Islet of Langerhans (tissue), 1 donor: Measurements from ENCODE around the gene DICER1.
"Not testable (repeated sequence)": the region's sequence is repeated elsewhere in the genome, so short reads cannot be mapped to it uniquely, and the experiment has no call there.

Experiments
- FAIRE-seq: peaks from one replicate; lab custom pipeline; 2011; peaks lifted over from hg19 to GRCh38; lab: Jason Lieb, UNC

The DICER1 gene

DNA sequence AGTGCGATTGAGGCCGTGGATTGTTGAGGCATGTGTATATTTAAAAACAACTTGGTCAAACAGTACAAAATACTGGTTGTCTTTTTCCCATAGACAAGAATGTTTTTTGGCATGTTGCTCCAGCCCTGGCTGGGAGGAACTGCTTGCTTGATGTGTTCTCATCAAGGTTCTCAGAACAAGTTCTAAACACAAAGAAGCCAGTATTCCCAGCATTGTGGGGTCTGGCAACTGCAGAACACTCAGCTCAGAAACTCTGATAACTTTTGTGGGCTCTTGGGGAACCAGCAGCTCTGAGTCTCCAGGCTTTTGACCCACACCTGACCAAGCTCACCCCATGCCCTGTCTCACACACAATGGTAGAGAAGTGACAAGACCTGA, 27.1 kb upstream of the DICER1 start:
- no peak for FAIRE-seq

DNA sequence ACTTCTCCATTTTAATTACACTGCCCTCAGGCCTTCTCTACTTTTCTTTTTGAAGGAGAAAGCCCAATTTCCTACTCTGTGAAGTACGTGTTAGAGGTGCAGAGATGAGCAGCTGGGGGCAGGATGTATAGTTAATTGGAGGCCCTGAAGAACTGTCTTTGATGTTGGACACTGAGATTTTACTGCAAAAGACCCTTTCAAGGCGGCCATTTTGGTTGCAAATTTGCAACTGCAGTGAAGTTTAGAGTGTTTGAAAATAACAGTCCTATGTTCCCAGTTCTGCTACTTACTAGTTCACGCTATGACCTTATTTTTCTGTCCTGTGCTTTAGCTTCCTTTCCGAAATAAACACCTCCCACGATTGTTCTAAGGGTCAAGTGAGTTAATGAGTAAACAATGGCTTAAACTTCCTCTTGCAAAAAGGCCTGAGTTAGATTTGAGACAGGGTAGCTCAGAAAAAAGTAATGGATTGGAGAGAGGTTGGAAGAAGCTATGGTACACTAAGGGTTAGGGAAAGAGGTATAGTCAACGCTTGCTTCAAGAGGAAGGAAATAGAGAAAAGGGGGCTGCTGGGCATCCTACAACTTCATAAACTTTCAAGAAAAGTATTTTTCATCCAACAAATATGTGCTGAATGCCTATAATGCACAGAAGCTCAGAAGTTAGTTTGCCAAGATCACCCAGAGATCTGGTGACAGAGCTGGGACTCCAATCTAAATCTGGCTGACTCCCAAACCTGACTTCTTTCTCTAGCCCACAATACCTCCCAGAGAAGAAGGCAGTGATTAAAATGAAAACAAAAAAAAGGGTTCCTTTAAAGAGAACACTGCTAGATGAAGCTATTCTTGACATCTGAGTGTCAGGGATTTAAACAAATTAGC, 26.4 kb upstream of the DICER1 start:
- FAIRE-seq: no peak

DNA sequence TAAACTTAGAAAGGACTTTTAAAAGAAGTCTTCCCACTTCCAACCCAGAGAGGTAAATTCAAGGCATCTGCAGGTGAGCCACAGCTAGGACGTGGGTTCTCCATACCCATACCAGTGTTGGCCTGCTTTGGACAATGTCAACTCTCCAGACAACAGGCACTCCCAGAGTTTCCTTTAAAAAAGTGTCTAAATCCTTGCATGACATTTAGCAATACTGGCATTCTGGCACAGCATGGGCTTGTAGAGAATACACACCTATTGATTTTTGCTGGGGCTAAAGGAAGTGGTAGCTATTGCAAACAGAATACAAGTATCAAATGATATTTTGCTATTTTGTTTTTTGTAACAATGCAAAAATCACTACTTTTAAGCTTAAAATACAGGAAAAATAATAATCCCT, 25.8 kb upstream of the DICER1 start:
- FAIRE-seq: no peak

DNA sequence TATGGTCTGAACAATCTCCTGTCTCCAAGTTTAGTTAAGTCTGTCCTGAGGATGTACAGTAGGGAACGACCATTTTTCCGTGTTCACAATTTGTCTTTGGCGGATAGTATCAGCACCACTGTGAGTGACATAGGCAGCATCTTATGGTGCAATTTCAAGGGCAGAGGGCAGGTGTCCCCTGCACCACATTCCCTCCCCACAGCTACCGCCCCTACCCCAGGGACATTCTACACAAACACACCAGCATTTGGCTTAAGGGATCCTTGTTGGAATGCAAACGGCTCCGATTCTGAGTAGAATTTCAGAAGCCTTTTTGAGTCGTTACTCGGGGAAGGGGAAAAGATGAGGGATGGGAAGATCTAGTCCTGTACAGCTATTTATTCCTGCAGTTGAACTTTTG, 25.1 kb upstream of the DICER1 start:
- no peak for FAIRE-seq

DNA sequence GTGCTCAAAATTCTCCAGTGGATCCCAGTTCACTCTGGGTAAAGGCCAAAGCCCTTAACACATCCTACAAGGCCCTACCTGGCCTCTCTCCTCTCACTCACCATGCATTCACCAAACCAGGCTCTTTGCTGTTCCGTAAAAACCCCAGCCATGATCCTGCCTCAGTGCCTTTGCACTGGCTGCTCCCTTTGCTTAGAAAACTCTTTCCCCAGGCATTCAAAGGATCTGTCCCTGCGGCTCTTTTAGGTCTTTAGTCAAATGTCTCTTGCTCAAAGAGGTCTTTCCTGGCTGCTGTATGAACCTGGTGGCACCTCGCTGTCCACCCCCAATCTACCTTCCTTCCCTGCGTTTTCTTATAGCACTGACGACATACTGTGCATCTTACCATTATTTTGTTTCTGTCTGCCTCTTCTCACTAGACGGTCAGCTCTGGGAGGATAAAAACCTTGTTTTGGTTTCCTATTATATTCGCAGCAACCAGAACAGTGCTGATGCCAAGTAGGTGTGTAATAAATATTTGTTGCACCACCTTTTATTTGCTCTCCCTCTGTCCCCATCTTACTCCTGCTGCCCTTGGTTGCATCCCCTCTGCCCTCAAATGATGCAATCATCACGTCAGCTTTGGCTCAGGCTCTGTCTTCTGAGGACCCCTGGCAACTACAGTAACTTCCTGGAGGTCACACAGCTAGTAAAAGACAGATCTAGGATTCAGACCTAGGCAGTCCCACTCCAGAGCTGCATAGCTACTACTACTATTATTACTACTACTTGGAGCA, 23.8 kb upstream of the DICER1 start:
- FAIRE-seq: no peak

DNA sequence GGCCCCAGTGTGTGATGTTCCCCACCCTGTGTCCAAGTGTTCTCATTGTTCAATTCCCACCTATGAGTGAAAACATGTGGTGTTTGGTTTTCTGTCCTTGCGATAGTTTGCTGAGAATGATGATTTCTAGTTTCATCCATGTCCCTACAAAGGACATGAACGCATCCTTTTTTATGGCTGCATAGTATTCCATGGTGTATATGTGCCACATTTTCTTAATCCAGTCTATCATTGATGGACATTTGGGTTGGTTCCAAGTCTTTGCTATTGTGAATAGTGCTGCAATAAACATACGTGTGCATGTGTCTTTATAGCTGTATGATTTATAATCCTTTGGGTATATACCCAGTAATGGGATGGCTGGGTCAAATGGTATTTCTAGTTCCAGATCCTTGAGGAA, 18.3 kb upstream of the DICER1 start:
- FAIRE-seq: not testable (repeated sequence)

DNA sequence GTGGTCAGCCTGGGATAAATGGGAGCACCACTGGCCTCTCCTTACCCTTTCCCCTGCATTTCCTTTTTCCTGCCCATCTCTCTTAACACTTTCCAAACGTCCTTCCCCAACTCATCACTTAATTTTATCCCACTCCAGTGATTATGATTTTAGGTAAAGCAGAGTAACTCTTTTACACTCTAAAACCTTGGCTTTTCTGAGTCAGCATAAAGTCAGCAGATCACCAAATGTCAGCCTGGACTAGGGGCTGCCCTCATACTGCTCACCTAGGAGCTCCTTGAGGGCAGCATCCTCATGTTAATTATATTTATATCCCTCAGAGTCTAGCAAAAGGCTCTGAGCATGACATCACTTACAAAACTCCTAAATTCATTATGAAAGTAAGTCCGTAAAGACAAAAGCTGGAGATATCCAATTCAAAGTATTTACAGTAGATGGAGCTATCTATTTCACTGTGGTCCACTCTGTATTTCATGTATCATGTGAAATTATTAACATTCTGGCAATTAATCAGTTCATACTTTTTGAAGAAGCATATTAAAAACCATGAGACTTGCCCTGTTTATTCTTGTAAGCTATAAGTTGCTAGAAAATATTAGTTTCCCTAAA, 17.0 kb upstream of the DICER1 start:
- FAIRE-seq: peak; percentile 79

DNA sequence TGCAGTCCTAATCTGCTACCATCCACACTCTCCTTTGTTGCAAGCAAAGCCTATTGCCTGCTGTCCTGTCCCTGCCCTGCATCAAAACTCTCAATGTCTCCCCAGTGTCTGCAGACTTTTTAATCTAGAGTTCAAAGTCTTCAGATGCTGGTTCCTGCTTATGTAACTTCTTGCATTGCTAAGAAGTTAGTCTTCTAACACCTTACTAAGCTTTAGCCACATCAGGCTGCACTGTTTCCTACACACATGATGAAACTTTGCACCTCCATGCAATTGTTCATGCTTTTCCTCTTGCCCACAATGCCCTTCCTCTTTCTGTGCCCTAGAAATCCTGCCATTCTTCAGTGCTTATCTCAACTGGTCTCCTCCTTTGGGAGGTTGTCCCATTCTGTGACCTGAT, 16.2 kb upstream of the DICER1 start:
- FAIRE-seq: no peak

DNA sequence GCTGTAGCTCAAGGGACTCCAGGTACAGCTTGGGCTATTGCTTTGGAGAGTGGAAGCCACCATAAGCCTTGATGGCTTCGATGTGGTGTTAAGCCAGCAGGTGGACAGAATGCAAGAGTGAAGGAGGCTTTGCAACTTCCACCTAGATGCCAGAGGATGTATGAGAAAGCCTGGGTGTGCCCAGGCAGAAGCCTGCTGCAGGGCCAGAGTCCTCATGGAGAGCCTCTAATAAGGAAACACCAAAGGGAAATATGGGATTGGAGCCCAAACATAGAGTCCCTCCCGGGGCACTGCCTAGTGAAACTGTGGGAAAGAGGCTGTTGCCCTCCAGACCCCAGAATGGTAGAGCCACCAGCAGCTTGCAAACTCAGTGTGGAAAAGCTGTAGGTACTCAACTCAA, 9.8 kb upstream of the DICER1 start:
- no peak for FAIRE-seq

DNA sequence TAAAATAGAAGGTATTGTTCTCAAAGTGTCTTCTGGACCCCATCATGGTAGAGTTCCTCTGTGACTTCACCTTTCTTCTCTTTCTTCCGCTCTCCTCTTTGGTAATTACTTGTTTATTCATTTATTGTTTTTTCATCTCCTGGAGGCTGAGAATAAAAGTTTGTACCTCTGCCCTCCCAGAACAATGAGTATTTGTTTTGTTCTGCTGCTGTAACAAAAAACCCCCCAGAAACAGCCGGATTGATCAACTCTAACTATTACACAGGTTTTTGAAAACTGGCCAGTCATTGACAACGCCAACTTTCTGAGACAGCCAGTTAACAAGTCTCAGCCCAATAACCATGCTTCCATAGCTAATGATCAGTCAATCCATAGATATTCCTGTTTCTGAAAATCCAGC, 8.2 kb upstream of the DICER1 start:
- no peak for FAIRE-seq

DNA sequence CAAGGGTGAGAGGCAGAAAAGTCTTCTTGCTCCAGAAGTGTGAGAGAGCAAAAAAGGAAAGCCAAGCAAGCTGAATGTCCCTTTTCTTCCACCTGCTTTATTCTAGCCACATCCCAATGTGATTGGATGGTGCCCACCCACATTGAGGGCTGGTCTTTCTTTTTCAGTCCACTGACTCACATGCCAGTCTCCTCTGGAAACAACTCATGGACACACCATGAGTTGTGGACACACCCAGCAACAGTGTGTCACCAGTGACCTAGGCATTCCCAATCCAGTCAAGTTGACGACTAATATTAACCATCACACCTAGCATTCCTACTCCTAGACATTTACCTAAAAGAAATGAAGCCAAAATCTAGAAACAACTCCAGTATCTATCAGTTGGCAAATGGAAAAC, 7.2 kb upstream of the DICER1 start:
- FAIRE-seq: no peak

DNA sequence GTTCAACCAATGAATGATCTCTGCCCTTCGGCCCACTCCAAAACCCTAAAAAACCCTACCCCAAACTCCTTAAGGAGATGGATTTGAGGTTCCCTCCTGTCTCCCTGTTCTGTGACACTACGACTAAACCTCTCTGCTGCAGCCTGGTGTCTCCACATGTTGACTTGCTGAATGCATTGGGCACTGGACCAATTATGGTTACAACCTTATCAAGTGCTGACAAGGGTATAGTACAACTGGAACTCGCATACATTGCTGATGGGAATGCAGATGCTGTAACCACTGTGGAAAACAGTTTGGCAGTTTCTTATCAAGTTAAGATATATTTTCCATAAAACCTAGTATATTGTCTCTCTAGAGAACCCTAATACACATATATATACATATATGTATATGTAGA, 6.3 kb upstream of the DICER1 start:
- no peak for FAIRE-seq

DNA sequence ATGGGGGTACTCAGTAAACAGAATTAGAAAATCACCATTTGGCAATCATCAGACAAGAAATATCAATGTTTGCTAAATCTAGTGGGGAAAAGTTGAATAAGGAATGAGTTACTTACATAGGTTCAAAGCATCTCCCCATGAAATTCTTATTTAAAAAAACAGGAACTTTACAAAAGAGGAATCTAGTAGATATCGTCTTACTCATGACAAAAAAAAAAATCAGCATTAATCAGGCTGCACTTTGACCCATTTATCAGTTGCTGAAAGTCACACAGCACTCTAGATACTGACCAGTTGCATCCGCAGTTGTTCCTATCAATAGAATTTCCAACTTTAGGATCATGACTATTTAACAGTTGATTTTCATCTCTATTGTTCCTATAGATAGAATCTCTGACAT, 5.8 kb upstream of the DICER1 start:
- no peak for FAIRE-seq

DNA sequence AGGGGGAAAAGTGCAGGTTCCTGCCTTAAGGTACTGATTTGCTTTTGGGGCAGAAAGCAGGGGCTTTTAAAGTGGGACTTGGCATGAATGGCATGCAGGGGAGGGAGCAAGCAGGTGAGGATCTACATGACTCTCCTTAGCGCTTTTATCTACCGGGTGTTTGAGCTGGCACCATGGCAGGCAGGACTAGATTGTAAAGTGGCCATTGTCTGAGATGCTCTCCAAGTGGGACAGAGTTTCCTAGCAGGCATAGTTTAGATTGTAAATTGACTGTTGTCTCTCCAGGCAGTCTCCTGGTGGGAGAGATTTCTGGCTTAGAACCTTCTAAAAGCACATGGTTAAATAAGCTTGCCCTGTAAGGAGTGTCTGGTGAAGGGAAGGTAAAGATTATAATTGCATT, 5.3 kb upstream of the DICER1 start:
- FAIRE-seq: no peak

DNA sequence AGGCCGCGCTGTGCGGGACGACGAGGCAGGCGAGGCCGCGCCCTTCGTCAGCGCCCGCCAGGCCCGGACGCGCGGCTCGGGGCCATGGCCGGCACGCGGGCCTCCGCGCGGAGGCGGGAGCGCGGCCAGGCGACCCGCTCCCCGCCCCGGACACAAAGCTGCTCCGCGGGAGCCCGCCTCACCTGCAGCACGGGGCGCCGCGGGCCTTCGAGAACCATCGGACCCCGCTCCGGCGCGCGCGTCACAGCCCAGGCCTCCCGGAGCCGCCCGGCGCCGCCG, 342 bp downstream of the DICER1 start:
- FAIRE-seq: no peak

DNA sequence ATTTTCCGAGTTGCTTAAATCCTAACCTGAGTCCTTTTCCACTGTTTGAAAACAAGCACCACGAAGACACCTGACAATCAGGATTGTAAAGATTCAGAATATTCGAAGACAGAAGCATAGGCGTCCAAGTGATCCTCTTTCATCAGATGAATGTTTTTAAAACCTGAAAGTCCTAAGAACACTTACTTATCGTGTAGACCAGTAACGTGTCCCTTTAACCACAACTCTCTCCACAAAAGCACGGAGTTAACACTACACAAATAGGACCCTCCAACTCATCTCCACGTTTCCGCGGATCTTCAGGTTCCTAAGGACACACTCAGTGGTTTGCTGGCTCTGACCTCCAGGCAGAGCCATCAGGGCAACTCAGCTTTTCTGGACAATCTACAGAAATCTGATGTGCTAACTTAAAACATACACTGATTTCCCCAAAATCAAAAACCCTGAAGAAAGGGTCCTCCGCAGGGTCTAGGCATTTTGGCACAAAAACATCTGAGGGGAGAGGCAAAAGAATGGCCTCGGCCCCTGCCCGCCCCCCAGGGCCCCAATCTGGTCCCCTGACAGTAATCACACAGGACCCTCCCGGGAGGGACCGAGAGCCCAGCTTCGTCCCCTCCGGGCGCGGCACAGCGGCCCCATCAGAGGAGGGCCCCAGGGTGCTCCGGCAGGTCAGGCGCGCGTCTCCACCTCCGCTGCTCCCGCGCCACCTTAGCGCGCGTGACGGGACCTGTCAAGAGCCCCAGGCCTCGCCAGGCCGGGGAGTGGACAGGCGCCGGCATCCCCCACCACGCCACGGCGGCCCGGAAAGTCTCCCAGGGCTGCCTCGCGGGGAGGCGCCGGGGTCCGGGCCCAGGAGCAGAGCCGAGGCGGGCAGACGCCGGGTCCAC, 925 bp downstream of the DICER1 start:
- peak; percentile 9 for FAIRE-seq

DNA sequence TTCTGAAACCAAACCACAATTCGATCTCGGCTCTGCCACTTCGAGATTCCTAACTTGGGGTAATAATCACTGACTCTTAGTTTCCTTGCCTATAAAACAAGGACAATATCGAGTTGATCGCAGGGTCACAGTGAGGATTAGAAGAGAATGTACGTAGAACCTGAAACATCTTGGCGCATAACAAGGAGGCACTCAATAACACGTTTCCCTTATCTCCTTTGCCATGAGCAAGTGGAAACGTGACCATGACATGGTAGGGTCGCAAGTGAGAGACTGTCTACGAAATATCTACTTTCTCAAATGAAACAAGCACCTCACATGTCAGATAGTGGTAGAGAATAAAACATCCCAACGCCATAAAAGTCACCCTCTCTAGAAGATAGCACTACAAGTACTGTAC, 2.3 kb downstream of the DICER1 start:
- FAIRE-seq: no peak

DNA sequence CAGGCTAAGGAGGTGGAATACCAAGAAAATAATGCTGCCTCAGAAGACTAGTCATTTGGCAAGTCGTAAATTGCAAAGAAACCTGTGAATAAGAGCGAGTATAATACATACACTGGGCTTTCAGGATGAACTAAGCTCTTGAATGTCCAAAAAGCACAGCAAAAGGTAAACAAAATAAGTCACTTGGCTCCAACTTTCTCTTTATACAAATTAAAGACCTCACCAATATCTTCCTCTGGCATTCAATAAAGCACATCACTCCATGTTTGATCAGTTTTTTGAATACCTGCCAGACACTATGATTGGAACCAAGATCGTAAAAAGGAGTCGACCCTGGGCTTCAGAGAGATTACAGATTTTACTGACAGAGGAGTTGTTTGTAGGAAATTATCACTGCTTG, 3.5 kb downstream of the DICER1 start:
- no peak for FAIRE-seq

DNA sequence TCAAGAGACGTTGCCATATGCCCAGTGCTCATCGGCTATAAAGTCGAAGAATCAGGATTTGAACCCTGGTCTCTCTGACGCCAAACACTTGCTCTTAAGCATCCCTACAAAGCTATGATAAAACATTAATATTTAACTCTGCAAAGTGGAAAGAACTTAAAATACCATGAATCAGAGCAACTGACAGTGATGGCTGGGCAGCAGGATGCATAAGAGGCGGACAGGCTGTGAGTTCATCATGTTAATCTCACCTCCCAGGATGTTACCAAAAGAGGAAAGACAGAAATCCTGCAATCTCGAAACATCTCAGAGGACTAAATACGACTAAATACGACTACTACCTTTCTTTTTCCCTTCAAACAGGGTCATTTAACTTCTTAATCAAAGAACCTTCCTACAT, 5.8 kb downstream of the DICER1 start:
- no peak for FAIRE-seq

DNA sequence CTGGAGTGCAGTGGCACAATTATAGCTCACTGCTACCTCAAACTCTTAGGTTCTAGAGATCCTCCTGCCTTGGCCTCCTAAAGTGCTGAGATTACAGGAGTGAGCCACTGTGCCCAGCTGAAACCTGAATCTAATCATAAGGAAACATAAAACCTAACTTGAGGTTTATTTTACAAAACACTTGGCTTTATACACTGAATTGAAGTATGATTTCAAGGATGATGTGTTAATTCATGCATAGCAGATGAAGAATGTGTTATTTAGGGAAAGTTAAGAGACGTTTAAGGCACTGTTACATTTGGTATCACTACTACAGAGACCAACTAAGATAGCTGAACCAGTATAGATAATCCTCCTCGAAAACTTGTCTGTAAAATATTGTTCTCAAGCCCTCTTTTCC, 6.4 kb downstream of the DICER1 start:
- no peak for FAIRE-seq

DNA sequence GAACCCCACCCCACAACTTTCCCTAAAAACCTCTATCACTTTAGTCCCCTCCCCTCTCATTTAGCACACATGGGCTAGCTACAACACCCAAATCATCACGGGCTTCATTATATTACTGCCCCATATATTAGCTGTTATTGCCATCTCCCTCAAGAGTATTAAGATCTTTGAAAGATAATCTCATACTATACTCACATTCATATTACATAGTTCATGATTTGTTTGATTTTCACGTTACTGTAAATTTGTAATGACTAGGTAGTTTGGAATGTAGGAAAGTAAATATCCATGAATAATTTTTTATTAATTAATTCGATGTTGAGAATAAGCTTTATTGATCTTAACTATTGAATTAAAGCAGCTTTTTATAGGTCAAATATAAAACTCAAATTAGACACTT, 7.9 kb downstream of the DICER1 start:
- FAIRE-seq: peak; percentile 77

DNA sequence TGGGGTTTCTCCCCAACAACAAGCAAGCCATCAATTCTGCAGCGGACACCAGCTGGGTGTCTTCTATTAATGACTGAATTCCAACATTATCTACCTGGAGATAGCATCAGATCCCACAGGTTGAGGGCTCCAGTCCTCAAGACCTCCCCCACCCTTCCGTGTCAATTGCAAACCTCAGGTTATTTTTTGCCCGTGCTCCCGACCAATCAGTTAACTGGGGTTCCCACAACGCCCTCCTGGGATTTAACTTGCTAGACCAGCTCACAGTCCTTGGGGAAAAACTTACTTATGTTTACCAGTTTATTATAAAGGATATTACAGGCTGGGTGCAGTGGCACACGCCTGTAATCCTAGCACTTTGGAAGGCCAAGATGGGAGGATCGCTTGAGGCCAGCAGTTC, 9.7 kb downstream of the DICER1 start:
- FAIRE-seq: no peak
